ENCODE measurements around the gene AUP1. TPM values are rescaled to one million over a fixed set of nuclear protein-coding genes. Genes with fewer than 3 reads are reported as not detected.

AUP1 gene
- total and polyA plus RNA-seq, 2 donors (not counting 1 experiment from before 2014, with no cell fraction given) = 54.0 to 70.4 TPM

GRCh38 chr2:74569686-74570085, 40.2 kb upstream of the AUP1 start:
- Histone ChIP-seq H3K4me1 (ENCODE audit: control insufficient read depth, extremely low read depth, insufficient read depth, low read length) (peaks cover 22% of the 10 kb centered on the region), H3K27me3 (ENCODE audit: control insufficient read depth, insufficient read depth, low read length) (no peaks in the 10 kb centered on the region)
- no peak for TF ChIP-seq CTCF (conservative IDR thresholded peaks at IDR 0.05 in 1 of 2, IDR thresholded peaks at IDR 0.05 in 1 of 2; ENCODE audit: low read depth in 1 of 2, low read length in 2 of 2)
- TF ChIP-seq EZH2 (IDR thresholded peaks at IDR 0.05; ENCODE audit: low read length, missing control alignments) = no peak

GRCh38 chr2:74567881-74568280, 38.4 kb upstream of the AUP1 start:
- Histone ChIP-seq H4K20me1 (ENCODE audit: control insufficient read depth, extremely low read depth, insufficient read depth, low read length) (no peaks in the 10 kb centered on the region), H3K79me2 (ENCODE audit: control insufficient read depth, insufficient read depth, low read length) (no peaks in the 10 kb centered on the region), H3K4me2 (ENCODE audit: extremely low read depth, insufficient read depth, low read length) (peak overlapping the region; percentile 21), H3K4me1 (ENCODE audit: control insufficient read depth, extremely low read depth, insufficient read depth, low read length) (peaks cover 21% of the 10 kb centered on the region), H3K9me3 (ENCODE audit: control insufficient read depth, insufficient read depth, low read depth, low read length) (no peaks in the 10 kb centered on the region), H3K9ac (ENCODE audit: insufficient read depth, low read length) (no peak overlapping the region), H3K27ac (ENCODE audit: insufficient read depth, low read length) (no peak overlapping the region), H3K4me3 (replicated peaks in 1 of 4; ENCODE audit: control extremely low read depth in 1 of 4, insufficient read depth in 1 of 4, low read depth in 3 of 4, low read length in 4 of 4) (no peak overlapping the region), H2AFZ (ENCODE audit: low read length) (no peak overlapping the region), H3K27me3 (ENCODE audit: control insufficient read depth, insufficient read depth, low read length) (no peaks in the 10 kb centered on the region), H3K36me3 (ENCODE audit: control insufficient read depth, insufficient read depth, low read length) (no peaks in the 10 kb centered on the region)
- TF ChIP-seq EZH2 (IDR thresholded peaks at IDR 0.05; ENCODE audit: low read length, missing control alignments) = no peak
- DNase-seq (ENCODE audit: low read depth in 2 of 2) = peak; percentile 59 to 91

More at GRCh38 chr2:74569686-74570085, 40.2 kb upstream of the AUP1 start:
- H3K4me3 ChIP-seq (replicated peaks in 1 of 4; ENCODE audit: control extremely low read depth in 1 of 4, insufficient read depth in 1 of 4, low read depth in 3 of 4, low read length in 4 of 4) = no peak overlapping the region
- H3K9ac ChIP-seq (ENCODE audit: insufficient read depth, low read length) = no peak overlapping the region
- no peaks in the 10 kb centered on the region for H3K36me3 ChIP-seq (ENCODE audit: control insufficient read depth, insufficient read depth, low read length)
- H2AFZ ChIP-seq (ENCODE audit: low read length) = no peak overlapping the region
- no peaks in the 10 kb centered on the region for H3K79me2 ChIP-seq (ENCODE audit: control insufficient read depth, insufficient read depth, low read length)
- no peak overlapping the region for H3K4me2 ChIP-seq (ENCODE audit: extremely low read depth, insufficient read depth, low read length)
- H4K20me1 ChIP-seq (ENCODE audit: control insufficient read depth, extremely low read depth, insufficient read depth, low read length) = no peaks in the 10 kb centered on the region
- no peaks in the 10 kb centered on the region for H3K9me3 ChIP-seq (ENCODE audit: control insufficient read depth, insufficient read depth, low read depth, low read length)
- no peak overlapping the region for H3K27ac ChIP-seq (ENCODE audit: insufficient read depth, low read length)
- no peak for DNase-seq (ENCODE audit: low read depth in 2 of 2)

GRCh38 chr2:74566754-74567085, 37.2 kb upstream of the AUP1 start:
- TF ChIP-seq CTCF (conservative IDR thresholded peaks at IDR 0.05 in 1 of 2, IDR thresholded peaks at IDR 0.05 in 1 of 2; ENCODE audit: low read depth in 1 of 2, low read length in 2 of 2) = no peak
- TF ChIP-seq EZH2 (IDR thresholded peaks at IDR 0.05; ENCODE audit: low read length, missing control alignments) = no peak
- Histone ChIP-seq H3K9me3 (ENCODE audit: control insufficient read depth, insufficient read depth, low read depth, low read length) (no peaks in the 10 kb centered on the region), H3K4me3 (replicated peaks in 1 of 4; ENCODE audit: control extremely low read depth in 1 of 4, insufficient read depth in 1 of 4, low read depth in 3 of 4, low read length in 4 of 4) (no peak overlapping the region), H3K27me3 (ENCODE audit: control insufficient read depth, insufficient read depth, low read length) (no peaks in the 10 kb centered on the region), H3K27ac (ENCODE audit: insufficient read depth, low read length) (no peak overlapping the region), H3K79me2 (ENCODE audit: control insufficient read depth, insufficient read depth, low read length) (no peaks in the 10 kb centered on the region), H3K4me1 (ENCODE audit: control insufficient read depth, extremely low read depth, insufficient read depth, low read length) (peaks cover 21% of the 10 kb centered on the region), H3K36me3 (ENCODE audit: control insufficient read depth, insufficient read depth, low read length) (no peaks in the 10 kb centered on the region), H2AFZ (ENCODE audit: low read length) (no peak overlapping the region), H3K9ac (ENCODE audit: insufficient read depth, low read length) (no peak overlapping the region), H4K20me1 (ENCODE audit: control insufficient read depth, extremely low read depth, insufficient read depth, low read length) (no peaks in the 10 kb centered on the region), H3K4me2 (ENCODE audit: extremely low read depth, insufficient read depth, low read length) (no peak overlapping the region)
- DNase-seq (ENCODE audit: low read depth in 2 of 2) = peak in 1 of 2 donors; percentile 94
